Lung (tissue), 12 donors: ENCODE data around the gene POLR2E. TPM values are rescaled to one million over a fixed set of nuclear protein-coding genes. Genes with fewer than 3 reads are reported as not detected.

Experiments
- ATAC-seq: fragments of 200-7000 bp; cut with Tn5 transposase; one replicate; pipeline ENCODE4 v1.9.1; 2020; ENCODE audit warnings: moderate number of reproducible peaks; ENCODE audit not compliant: insufficient read depth, low FRiP score
- DNase-seq, 3 donors: peaks; one replicate each; pipeline ENCODE4 v3.0.0-alpha.2; 2013 to 2017
- H3K27ac ChIP-seq, 2 donors: one replicate each; pipeline ENCODE4 v1.5.1; 2013; ENCODE audit warnings: mild to moderate bottlenecking in 2 of 2, moderate library complexity in 2 of 2, control low read depth in 1 of 2, inconsistent platforms in 1 of 2, low read depth in 1 of 2, low read length in 1 of 2
- H3K27me3 ChIP-seq, 3 donors: one replicate each; pipeline ENCODE4 v1.5.1; 2013; ENCODE audit warnings: low read length in 2 of 3; ENCODE audit not compliant: control insufficient read depth in 3 of 3, insufficient read depth in 3 of 3
- H3K36me3 ChIP-seq, 4 donors: one replicate each; pipeline ENCODE4 v1.5.1; 2013; ENCODE audit warnings: low read length in 4 of 4, mild to moderate bottlenecking in 1 of 4, moderate library complexity in 1 of 4; ENCODE audit not compliant: control insufficient read depth in 4 of 4, insufficient read depth in 4 of 4
- H3K4me1 ChIP-seq, 5 donors: one replicate each; pipeline ENCODE4 v1.5.1; 2013; ENCODE audit warnings: low read length in 5 of 5, mild to moderate bottlenecking in 2 of 5, moderate library complexity in 1 of 5; ENCODE audit not compliant: control insufficient read depth in 5 of 5, insufficient read depth in 5 of 5
- H3K4me3 ChIP-seq: one replicate; pipeline ENCODE4 v1.5.1; 2013; ENCODE audit warnings: mild to moderate bottlenecking, control low read depth, moderate library complexity
- H3K9ac ChIP-seq, 2 donors: one replicate each; pipeline ENCODE4 v1.5.1; 2013; ENCODE audit warnings: low read length in 2 of 2, control low read depth in 1 of 2; ENCODE audit not compliant: insufficient read depth in 1 of 2
- H3K9me3 ChIP-seq, 4 donors: one replicate each; pipeline ENCODE4 v1.5.1; 2013; ENCODE audit warnings: low read length in 3 of 4, mild to moderate bottlenecking in 1 of 4, moderate library complexity in 1 of 4; ENCODE audit not compliant: control insufficient read depth in 4 of 4, insufficient read depth in 3 of 4
- WGBS, 2 donors: extraction: QIAGEN DNeasy Blood & Tissue Kit; methylation state at CpG; one replicate each; pipeline ENCODE4 v1.1.7; 2013; 5-methylcytosine and 5-hydroxymethylcytosine counted together
- polyA plus RNA-seq, 2 donors: library from polyadenylated mRNA; stranded (reverse); fragments of 200-250 nt; gene quantifications; one replicate each; pipeline ENCODE4 v1.2.1, GENCODE V29; 2013
- total RNA-seq, 2 donors: library from RNA; depleted of rRNA in 1 of 2; stranded (reverse); fragments of >200 nt in 1 of 2; gene quantifications; one replicate each; pipeline ENCODE4 v1.2.1, GENCODE V29; 2014 to 2021
- TF ChIP-seq, protein P1 (sequence below): IDR thresholded peaks from 2 replicates; pipeline ENCODE4 v1.5.1; 2012; ENCODE audit warnings: mild to moderate bottlenecking; ENCODE audit errors: control extremely low read depth, extremely low read depth
- donor health status: control.
- donor health status: control.
- donor health status: Bipolar disorder and iron deficiency.
- donor health status: healthy.
- donor health status: DM: yes; HTN: yes; CAD: no.

Gene POLR2E
- total and polyA plus RNA-seq, 4 donors = 78.4 to 196 (median 154) TPM

DNA sequence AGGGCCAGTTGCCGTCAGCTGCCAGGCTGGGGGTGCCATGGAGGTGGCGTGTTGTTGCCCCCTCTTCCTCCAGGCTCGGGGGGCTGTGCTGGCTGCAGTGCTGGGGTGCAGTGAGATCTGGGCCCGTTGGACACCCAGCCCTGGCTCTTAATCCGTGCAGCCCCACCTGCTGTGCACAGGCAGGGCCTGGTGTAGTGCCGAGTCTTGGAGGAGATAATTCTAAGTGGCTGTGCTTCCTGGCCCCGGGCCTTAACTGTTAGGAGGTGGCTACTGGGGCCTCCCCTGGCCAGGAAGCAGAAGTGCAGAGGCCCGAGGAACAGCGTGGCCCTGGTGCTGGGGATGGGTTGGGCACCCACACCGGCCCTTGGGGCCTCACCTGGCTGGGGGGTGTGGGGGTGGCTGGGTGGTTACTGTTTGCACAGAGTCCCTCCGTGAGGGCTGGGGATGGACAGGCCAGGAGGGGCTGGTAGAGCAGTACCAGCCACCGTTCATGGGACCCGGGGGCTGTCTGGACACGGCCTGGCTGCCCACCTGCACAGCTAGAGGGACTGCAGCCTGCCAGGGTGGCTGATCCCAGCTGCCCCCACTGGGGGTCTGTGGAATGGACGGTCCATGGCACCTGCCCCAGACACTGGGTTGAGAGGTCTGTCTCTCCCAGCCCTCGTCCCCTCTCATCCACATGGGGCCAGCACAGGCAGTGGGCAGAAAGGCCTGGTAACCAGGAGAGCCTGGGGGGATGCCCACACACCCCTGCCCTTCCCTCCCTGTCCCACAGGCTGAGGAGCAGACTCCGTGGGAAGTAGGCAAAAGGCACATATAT is 11.9 kb upstream of the POLR2E start:
- Histone ChIP-seq H3K27ac (no peak overlapping the region), H3K4me1 (peaks cover 6 to 28% (median 12%) of the 10 kb centered on the region in 5 donors)
- WGBS, 2 donors = 65 to 66% methylated on average over 17 of the region's 17 CpGs

DNA sequence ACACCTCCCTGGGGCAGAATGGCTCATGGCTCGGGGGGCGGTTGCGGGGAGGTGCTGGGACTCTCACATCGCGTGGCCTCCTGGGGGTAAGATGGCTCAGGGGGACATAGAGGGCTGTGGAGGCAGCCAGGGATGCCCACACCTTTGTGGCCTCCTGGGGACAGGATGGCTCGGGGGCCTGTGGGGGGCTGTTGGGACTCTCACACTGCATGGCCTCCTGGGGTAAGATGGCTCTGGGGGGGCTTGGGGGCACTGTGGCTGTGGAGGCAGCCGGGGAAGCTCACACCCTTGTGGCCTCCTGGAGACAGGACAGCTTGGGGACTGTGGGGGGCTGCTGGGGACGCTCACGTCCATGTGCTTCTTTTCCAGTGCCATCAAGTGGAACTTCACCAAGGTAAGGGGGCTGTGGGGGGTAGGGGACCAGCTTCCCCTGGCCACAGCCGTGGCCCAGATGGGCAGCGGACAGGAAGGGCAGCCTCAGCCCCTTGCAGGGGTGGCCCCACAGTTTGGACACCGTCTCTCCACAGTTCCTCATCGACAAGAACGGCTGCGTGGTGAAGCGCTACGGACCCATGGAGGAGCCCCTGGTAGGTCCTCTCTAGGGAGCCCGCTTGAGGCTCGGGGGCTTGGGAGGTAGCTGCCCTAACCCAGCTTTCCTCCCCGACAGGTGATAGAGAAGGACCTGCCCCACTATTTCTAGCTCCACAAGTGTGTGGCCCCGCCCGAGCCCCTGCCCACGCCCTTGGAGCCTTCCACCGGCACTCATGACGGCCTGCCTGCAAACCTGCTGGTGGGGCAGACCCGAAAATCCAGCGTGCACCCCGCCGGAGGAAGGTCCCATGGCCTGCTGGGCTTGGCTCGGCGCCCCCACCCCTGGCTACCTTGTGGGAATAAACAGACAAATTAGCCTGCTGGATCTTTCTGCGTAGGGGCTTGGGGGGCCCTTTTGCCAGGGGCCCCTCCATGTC is 11.0 kb upstream of the POLR2E start:
- Histone ChIP-seq H3K27ac (no peak overlapping the region), H3K36me3 (peaks cover 0 to 54% (median 5%) of the 10 kb centered on the region in 4 donors), H3K9me3 (peaks cover 0 to 2% (median 0%) of the 10 kb centered on the region in 4 donors), H3K27me3 (no peaks in the 10 kb centered on the region), H3K4me3 (no peak overlapping the region), H3K4me1 (peaks cover 6 to 36% (median 19%) of the 10 kb centered on the region in 5 donors), H3K9ac (no peak overlapping the region)
- 85 to 89% methylated on average over 31 to 32 of the region's 32 CpGs for WGBS, 2 donors
- no peak for DNase-seq
- TF ChIP-seq, protein P1, sequence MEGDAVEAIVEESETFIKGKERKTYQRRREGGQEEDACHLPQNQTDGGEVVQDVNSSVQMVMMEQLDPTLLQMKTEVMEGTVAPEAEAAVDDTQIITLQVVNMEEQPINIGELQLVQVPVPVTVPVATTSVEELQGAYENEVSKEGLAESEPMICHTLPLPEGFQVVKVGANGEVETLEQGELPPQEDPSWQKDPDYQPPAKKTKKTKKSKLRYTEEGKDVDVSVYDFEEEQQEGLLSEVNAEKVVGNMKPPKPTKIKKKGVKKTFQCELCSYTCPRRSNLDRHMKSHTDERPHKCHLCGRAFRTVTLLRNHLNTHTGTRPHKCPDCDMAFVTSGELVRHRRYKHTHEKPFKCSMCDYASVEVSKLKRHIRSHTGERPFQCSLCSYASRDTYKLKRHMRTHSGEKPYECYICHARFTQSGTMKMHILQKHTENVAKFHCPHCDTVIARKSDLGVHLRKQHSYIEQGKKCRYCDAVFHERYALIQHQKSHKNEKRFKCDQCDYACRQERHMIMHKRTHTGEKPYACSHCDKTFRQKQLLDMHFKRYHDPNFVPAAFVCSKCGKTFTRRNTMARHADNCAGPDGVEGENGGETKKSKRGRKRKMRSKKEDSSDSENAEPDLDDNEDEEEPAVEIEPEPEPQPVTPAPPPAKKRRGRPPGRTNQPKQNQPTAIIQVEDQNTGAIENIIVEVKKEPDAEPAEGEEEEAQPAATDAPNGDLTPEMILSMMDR = no peak
- no peak for ATAC-seq

More for the DNA sequence above, 11.9 kb upstream of the POLR2E start:
- Histone ChIP-seq H3K27me3 (no peaks in the 10 kb centered on the region), H3K9ac (no peak overlapping the region), H3K36me3 (peaks cover 0 to 61% (median 6%) of the 10 kb centered on the region in 4 donors), H3K9me3 (peaks cover 0 to 2% (median 0%) of the 10 kb centered on the region in 4 donors), H3K4me3 (no peak overlapping the region)
- DNase-seq (no peak), ATAC-seq (no peak)
- TF ChIP-seq, protein P1 = no peak

DNA sequence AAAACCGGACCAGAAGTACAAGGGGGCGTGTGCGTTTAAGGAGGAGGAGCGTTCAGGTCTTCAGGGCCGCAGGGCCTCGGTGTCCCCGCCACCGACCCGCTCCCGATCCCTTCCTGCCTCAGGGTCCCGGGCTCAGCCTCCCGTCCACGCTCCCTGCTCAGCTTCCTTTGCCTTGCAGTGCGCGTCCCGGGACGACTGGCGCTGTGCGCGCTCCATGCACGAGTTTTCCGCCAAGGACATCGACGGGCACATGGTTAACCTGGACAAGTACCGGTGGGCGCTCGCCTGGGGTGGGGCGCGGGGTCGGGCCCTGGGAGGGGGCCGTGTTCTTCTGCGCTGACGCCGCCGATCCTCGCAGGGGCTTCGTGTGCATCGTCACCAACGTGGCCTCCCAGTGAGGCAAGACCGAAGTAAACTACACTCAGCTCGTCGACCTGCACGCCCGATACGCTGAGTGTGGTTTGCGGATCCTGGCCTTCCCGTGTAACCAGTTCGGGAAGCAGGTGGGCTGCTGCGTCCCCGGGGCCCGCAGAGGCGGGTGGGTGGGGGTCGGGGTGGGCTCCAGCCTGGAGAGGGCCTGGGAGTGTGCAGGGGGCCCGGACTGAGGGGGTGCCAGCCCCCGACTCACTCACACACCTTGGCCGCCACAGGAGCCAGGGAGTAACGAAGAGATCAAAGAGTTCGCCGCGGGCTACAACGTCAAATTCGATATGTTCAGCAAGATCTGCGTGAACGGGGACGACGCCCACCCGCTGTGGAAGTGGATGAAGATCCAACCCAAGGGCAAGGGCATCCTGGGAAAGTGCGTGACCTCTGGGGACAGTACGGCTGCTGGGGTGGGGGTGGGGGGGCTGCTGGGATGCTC is 10.1 kb upstream of the POLR2E start:
- TF ChIP-seq, protein P1 = no peak
- no peaks in the 10 kb centered on the region for H3K27me3 ChIP-seq
- H3K27ac ChIP-seq = peak overlapping the region; percentile 99
- 30 to 35% methylated on average over 69 of the region's 69 CpGs for WGBS, 2 donors
- peaks cover 0 to 2% (median 0%) of the 10 kb centered on the region in 4 donors for H3K9me3 ChIP-seq
- peak overlapping the region in 1 of 2 donors; percentile 28 for H3K9ac ChIP-seq
- DNase-seq (peak; percentile 48 to 56 (median 49)), ATAC-seq (no peak)
- H3K36me3 ChIP-seq = peaks cover 0 to 45% (median 4%) of the 10 kb centered on the region in 4 donors
- peaks cover 6 to 36% (median 19%) of the 10 kb centered on the region in 5 donors for H3K4me1 ChIP-seq
- peak overlapping the region; percentile 82 for H3K4me3 ChIP-seq
